Astrocyte (in vitro differentiated cells and primary cell): ENCODE measurements around the gene PDS5A. TPM values are rescaled to one million over a fixed set of nuclear protein-coding genes. Genes with fewer than 3 reads are reported as not detected.
"Not testable (repeated sequence)": the region's sequence is repeated elsewhere in the genome, so short reads cannot be mapped to it uniquely, and the experiment has no call there.

Source experiments
- DNase-seq: peaks from one replicate; pipeline ENCODE4 v3.0.0-alpha.2; 2010; ENCODE audit warnings: low read depth
- FAIRE-seq: peaks from 2 replicates; lab custom pipeline; 2011; peaks lifted over from hg19 to GRCh38; lab: Jason Lieb, UNC
- H2AFZ ChIP-seq: 2 replicates; pipeline ENCODE4 v1.6.0; 2012; ENCODE audit warnings: low read depth, low read length, inconsistent platforms
- H3K27ac ChIP-seq: 2 replicates; pipeline ENCODE4 v1.5.1; 2011; ENCODE audit warnings: low read depth, low read length, inconsistent platforms
- H3K27me3 ChIP-seq: 2 replicates; pipeline ENCODE4 v1.6.0; 2011; ENCODE audit warnings: low read length, inconsistent platforms; ENCODE audit not compliant: insufficient read depth
- H3K36me3 ChIP-seq: 2 replicates; pipeline ENCODE4 v1.5.1; 2011; ENCODE audit warnings: low read length, inconsistent platforms; ENCODE audit not compliant: insufficient read depth
- H3K4me1 ChIP-seq: 2 replicates; pipeline ENCODE4 v1.5.1; 2011; ENCODE audit warnings: low read length, inconsistent platforms; ENCODE audit not compliant: insufficient read depth
- H3K4me2 ChIP-seq: 2 replicates; pipeline ENCODE4 v1.6.0; 2012; ENCODE audit warnings: low read length, inconsistent platforms
- H3K4me3 ChIP-seq: 2 replicates; pipeline ENCODE4 v1.5.1; 2011; ENCODE audit warnings: low read depth, mild to moderate bottlenecking, low read length, inconsistent platforms; ENCODE audit not compliant: insufficient read depth
- H3K79me2 ChIP-seq: 2 replicates; pipeline ENCODE4 v1.6.0; 2012; ENCODE audit warnings: mild to moderate bottlenecking, low read length, inconsistent platforms; ENCODE audit not compliant: insufficient read depth
- H3K9ac ChIP-seq: 2 replicates; pipeline ENCODE4 v1.6.0; 2012; ENCODE audit warnings: mild to moderate bottlenecking, low read length, inconsistent platforms
- H3K9me3 ChIP-seq: 2 replicates; pipeline ENCODE4 v1.5.1; 2012; ENCODE audit warnings: low read depth, mild to moderate bottlenecking, low read length, inconsistent platforms; ENCODE audit not compliant: insufficient read depth
- H4K20me1 ChIP-seq: 2 replicates; pipeline ENCODE4 v1.6.0; 2012; ENCODE audit warnings: low read length, inconsistent platforms; ENCODE audit not compliant: insufficient read depth
- H3K27ac Mint-ChIP-seq: one replicate; pipeline ENCODE4 v1.8.0; 2021; ENCODE audit warnings: mild to moderate bottlenecking, mixed read lengths; ENCODE audit not compliant: unreplicated experiment
- H3K27me3 Mint-ChIP-seq: one replicate; pipeline ENCODE4 v1.8.0; 2021; ENCODE audit warnings: low read depth, mixed read lengths; ENCODE audit not compliant: unreplicated experiment
- H3K36me3 Mint-ChIP-seq: one replicate; pipeline ENCODE4 v1.8.0; 2021; ENCODE audit warnings: low read depth, mixed read lengths; ENCODE audit not compliant: unreplicated experiment
- H3K4me1 Mint-ChIP-seq: one replicate; pipeline ENCODE4 v1.8.0; 2021; ENCODE audit warnings: low read depth, mixed read lengths; ENCODE audit not compliant: unreplicated experiment
- H3K4me3 Mint-ChIP-seq: one replicate; pipeline ENCODE4 v1.8.0; 2021; ENCODE audit warnings: mild to moderate bottlenecking, moderate library complexity, mixed read lengths; ENCODE audit not compliant: unreplicated experiment
- H3K9me3 Mint-ChIP-seq: one replicate; pipeline ENCODE4 v1.8.0; 2021; ENCODE audit warnings: mild to moderate bottlenecking, mixed read lengths; ENCODE audit not compliant: unreplicated experiment
- CTCF ChIP-seq: IDR thresholded peaks from 2 replicates; pipeline ENCODE4 v1.5.1; 2011; ENCODE audit warnings: low read depth, mild to moderate bottlenecking, inconsistent platforms, low read length, moderate library complexity; ENCODE audit not compliant: insufficient read depth
- EZH2 ChIP-seq: IDR thresholded peaks from 2 replicates; pipeline ENCODE4 v1.6.1; 2012; ENCODE audit warnings: mild to moderate bottlenecking, low read length, inconsistent platforms; ENCODE audit not compliant: insufficient read depth
- total RNA-seq: library from RNA; stranded (reverse); gene quantifications from 2 replicates; pipeline ENCODE4 v1.2.1, GENCODE V29; 2021

PDS5A gene
- total RNA-seq, 1 donor from 2014 or later, result 55.9 TPM

- peaks cover 77% of the 10 kb centered on the region for H4K20me1 ChIP-seq
Measured at GRCh38 chr4:39947417-39947816, 30.3 kb downstream of the PDS5A start.

GRCh38 chr4:39944245-39944644 lies 33.5 kb downstream of the PDS5A start:
- H3K4me3 Mint-ChIP-seq, H3K9me3 Mint-ChIP-seq, DNase-seq, H3K27ac Mint-ChIP-seq, H3K9me3 ChIP-seq, H3K9ac ChIP-seq, H3K4me1 ChIP-seq, H3K27ac ChIP-seq, H3K27me3 ChIP-seq, FAIRE-seq, H2AFZ ChIP-seq, H3K4me2 ChIP-seq, H3K4me3 ChIP-seq, H3K36me3 Mint-ChIP-seq, H3K27me3 Mint-ChIP-seq, H3K36me3 ChIP-seq: not testable (repeated sequence)
- H3K79me2 ChIP-seq, result peaks cover 96% of the 10 kb centered on the region
- peaks cover 13% of the 10 kb centered on the region for H3K4me1 Mint-ChIP-seq
- peaks cover 74% of the 10 kb centered on the region for H4K20me1 ChIP-seq

More at GRCh38 chr4:39947417-39947816, 30.3 kb downstream of the PDS5A start:
- no peak overlapping the region for H2AFZ ChIP-seq
- H3K27me3 Mint-ChIP-seq, result no peaks in the 10 kb centered on the region
- DNase-seq (no peak), FAIRE-seq (no peak)
- H3K4me1 Mint-ChIP-seq, result peaks cover 9% of the 10 kb centered on the region
- no peak overlapping the region for H3K4me3 Mint-ChIP-seq
- peaks cover 94% of the 10 kb centered on the region for H3K79me2 ChIP-seq
- H3K36me3 Mint-ChIP-seq, result no peaks in the 10 kb centered on the region
- TF ChIP-seq EZH2 (no peak), CTCF (no peak)
- H3K4me1 ChIP-seq, result no peaks in the 10 kb centered on the region
- H3K4me2 ChIP-seq, result no peak overlapping the region
- H3K36me3 ChIP-seq, result no peaks in the 10 kb centered on the region
- H3K9me3 ChIP-seq, result no peaks in the 10 kb centered on the region
- H3K9ac ChIP-seq, result no peak overlapping the region
- no peak overlapping the region for H3K27ac Mint-ChIP-seq
- H3K9me3 Mint-ChIP-seq, result peaks cover 1% of the 10 kb centered on the region
- no peaks in the 10 kb centered on the region for H3K27me3 ChIP-seq
- H3K4me3 ChIP-seq, result no peak overlapping the region
- H3K27ac ChIP-seq, result no peak overlapping the region

GRCh38 chr4:39942507-39942906 lies 35.2 kb downstream of the PDS5A start:
- H3K4me1 ChIP-seq, result no peaks in the 10 kb centered on the region
- no peak overlapping the region for H3K4me3 ChIP-seq
- peaks cover 2% of the 10 kb centered on the region for H3K36me3 ChIP-seq
- Mint-ChIP-seq H3K4me3 (no peak overlapping the region), H3K36me3 (no peaks in the 10 kb centered on the region), H3K4me1 (peaks cover 16% of the 10 kb centered on the region), H3K27ac (no peak overlapping the region), H3K9me3 (no peaks in the 10 kb centered on the region), H3K27me3 (no peaks in the 10 kb centered on the region)
- peaks cover 72% of the 10 kb centered on the region for H4K20me1 ChIP-seq
- peaks cover 96% of the 10 kb centered on the region for H3K79me2 ChIP-seq
- H3K9me3 ChIP-seq, result no peaks in the 10 kb centered on the region
- no peak overlapping the region for H3K9ac ChIP-seq
- H3K27me3 ChIP-seq, result no peaks in the 10 kb centered on the region
- no peak for DNase-seq
- H3K4me2 ChIP-seq, result no peak overlapping the region
- no peak overlapping the region for H3K27ac ChIP-seq
- no peak overlapping the region for H2AFZ ChIP-seq
- no peak for FAIRE-seq
- TF ChIP-seq CTCF, result no peak
- no peak for TF ChIP-seq EZH2
